OCI-LY7 (cell line): Measurements from ENCODE around the gene MSRB3. TPM values are rescaled to one million over a fixed set of nuclear protein-coding genes. Genes with fewer than 3 reads are reported as not detected.

ENCODE experiments used
- BruUV-seq: library from RNA; stranded (reverse); fragments of 400-500 nt; replicated peaks from 2 replicates; lab custom pipeline; 2021; lab: Mats Ljungman, UMichigan
- CTCF ChIA-PET: fragments of 300-600 bp; sonication (Branson Sonifier 250); formaldehyde crosslinking; loops from one replicate; lab custom pipeline; 2022; ENCODE audit warnings: antibody characterized with exemption; ENCODE audit not compliant: unreplicated experiment; lab: Charles Lee
- POLR2A ChIA-PET: fragments of 300-600 bp; sonication (Branson Sonifier 250); formaldehyde crosslinking; loops from one replicate; lab custom pipeline; 2022; ENCODE audit warnings: antibody characterized with exemption; lab: Charles Lee
- DNase-seq: peaks from one replicate; pipeline ENCODE4 v3.0.0-alpha.2; 2015; ENCODE audit warnings: low spot score
- H2AFZ ChIP-seq: fragments of 200-600 bp; sonication (generic), shearing (Covaris generic); 2 replicates; pipeline ENCODE4 v1.6.1; 2014; ENCODE audit warnings: mild to moderate bottlenecking, antibody characterized with exemption, low read length, moderate library complexity
- H3K27ac ChIP-seq: fragments of 200-600 bp; sonication (generic); 2 replicates; pipeline ENCODE4 v1.5.1; 2014; ENCODE audit warnings: mixed run types, low read depth, mild to moderate bottlenecking, moderate library complexity, low read length, inconsistent platforms; ENCODE audit not compliant: poor library complexity, severe bottlenecking
- H3K36me3 ChIP-seq: fragments of 200-600 bp; sonication (generic); 2 replicates; pipeline ENCODE4 v1.6.1; 2014; ENCODE audit warnings: mild to moderate bottlenecking, antibody characterized with exemption, low read length, moderate library complexity, mixed read lengths; ENCODE audit not compliant: insufficient read depth
- H3K4me1 ChIP-seq: fragments of 200-600 bp; sonication (generic); 2 replicates; pipeline ENCODE4 v1.5.1; 2014; ENCODE audit warnings: mild to moderate bottlenecking, low read length; ENCODE audit not compliant: insufficient read depth, poor library complexity, severe bottlenecking
- H3K4me2 ChIP-seq: fragments of 200-600 bp; sonication (generic); 2 replicates; pipeline ENCODE4 v1.6.1; 2014; ENCODE audit warnings: mild to moderate bottlenecking, low read length
- H3K4me3 ChIP-seq: fragments of 200-600 bp; sonication (generic); 2 replicates; pipeline ENCODE4 v1.5.1; 2014; ENCODE audit warnings: mild to moderate bottlenecking, low read depth, low read length; ENCODE audit not compliant: poor library complexity, severe bottlenecking
- H3K79me2 ChIP-seq: fragments of 200-600 bp; sonication (generic); 2 replicates; pipeline ENCODE4 v1.6.1; 2016; ENCODE audit warnings: low read depth, mild to moderate bottlenecking, low read length, moderate library complexity, mixed read lengths; ENCODE audit not compliant: insufficient read depth
- H3K9me2 ChIP-seq: fragments of 200-600 bp; sonication (generic); 2 replicates; pipeline ENCODE4 v1.6.1; 2016; ENCODE audit warnings: mild to moderate bottlenecking, low read length, mixed read lengths; ENCODE audit not compliant: insufficient read depth
- H3K9me3 ChIP-seq: fragments of 200-600 bp; sonication (generic); 2 replicates; pipeline ENCODE4 v1.6.1; 2014; ENCODE audit warnings: mild to moderate bottlenecking, mixed run types, low read length, mixed read lengths
- H4K20me1 ChIP-seq: fragments of 200-600 bp; sonication (generic); 2 replicates; pipeline ENCODE4 v1.6.1; 2014; ENCODE audit warnings: mild to moderate bottlenecking, antibody characterized with exemption, low read length, moderate library complexity, mixed read lengths; ENCODE audit not compliant: insufficient read depth
- CTCF ChIP-seq: fragments of 200-600 bp; sonication (generic); conservative IDR thresholded peaks from 2 replicates; pipeline ENCODE4 v1.5.1; 2014; ENCODE audit warnings: mild to moderate bottlenecking, antibody characterized with exemption, low read length, moderate library complexity, mixed read lengths
- EZH2phosphoT487 ChIP-seq: fragments of 200-600 bp; sonication (generic); IDR thresholded peaks from 2 replicates; pipeline ENCODE4 v1.6.1; 2018; ENCODE audit warnings: low read depth, borderline replicate concordance, mild to moderate bottlenecking, mixed run types, antibody characterized with exemption, low read length, moderate library complexity, mixed read lengths
- intact Hi-C: fragments of 100-400 bp; cut with micrococcal nuclease; formaldehyde crosslinking; loops from one replicate; pipeline ENCODE4 v1.10.0; 2022; ENCODE audit not compliant: unreplicated experiment
- total RNA-seq, 2 experiments: library from RNA; depleted of rRNA in 1 of 2; stranded (reverse); fragments of >200 nt in 1 of 2; shearing (Covaris generic) in 1 of 2; gene quantifications; 2 replicates each; pipeline ENCODE4 v1.2.3, GENCODE V29; 2014 to 2022

The MSRB3 gene
- total RNA-seq, 2 experiments from 2014 or later, result not detected

- no peaks in the 10 kb centered on the region for H3K36me3 ChIP-seq
- H3K9me3 ChIP-seq, result no peaks in the 10 kb centered on the region
- no peaks in the 10 kb centered on the region for H3K4me1 ChIP-seq
- no peak overlapping the region for H3K4me2 ChIP-seq
- ChIA-PET POLR2A (interaction anchor here (0.7 kb wide), 1 partner anchor 40 kb away, joined by 3 read pairs; no protein-coding TSS in a partner anchor), CTCF (no interaction called here)
- no peak for DNase-seq
- no peaks in the 10 kb centered on the region for H4K20me1 ChIP-seq
- H3K79me2 ChIP-seq, result no peaks in the 10 kb centered on the region
- H2AFZ ChIP-seq, result no peak overlapping the region
- H3K9me2 ChIP-seq, result no peaks in the 10 kb centered on the region
- TF ChIP-seq CTCF (no peak), EZH2phosphoT487 (no peak)
- no peak overlapping the region for H3K27ac ChIP-seq
- no peak overlapping the region for H3K4me3 ChIP-seq
- intact Hi-C loops, result no loop called here
- BruUV-seq, result no TSS peak
Measured at GRCh38 chr12:65461017-65461416, 182.5 kb downstream of the MSRB3 start.

GRCh38 chr12:65462484-65462883, 184.0 kb downstream of the MSRB3 start:
- BruUV-seq, result no TSS peak

GRCh38 chr12:65463082-65463481, 184.6 kb downstream of the MSRB3 start:
- H3K36me3 ChIP-seq, result no peaks in the 10 kb centered on the region
- no peak overlapping the region for H3K27ac ChIP-seq
- TF ChIP-seq CTCF (no peak), EZH2phosphoT487 (no peak)
- H2AFZ ChIP-seq, result no peak overlapping the region
- no TSS peak for BruUV-seq
- no peaks in the 10 kb centered on the region for H3K9me2 ChIP-seq
- no peak overlapping the region for H3K4me3 ChIP-seq
- no peaks in the 10 kb centered on the region for H3K4me1 ChIP-seq
- no peaks in the 10 kb centered on the region for H3K79me2 ChIP-seq
- no peak for DNase-seq
- ChIA-PET POLR2A (no interaction called here), CTCF (no interaction called here)
- intact Hi-C loops, result no loop called here
- no peaks in the 10 kb centered on the region for H3K9me3 ChIP-seq
- no peak overlapping the region for H3K4me2 ChIP-seq
- no peaks in the 10 kb centered on the region for H4K20me1 ChIP-seq

More at GRCh38 chr12:65462484-65462883, 184.0 kb downstream of the MSRB3 start:
- Histone ChIP-seq H2AFZ (no peak overlapping the region), H3K36me3 (no peaks in the 10 kb centered on the region), H3K9me2 (no peaks in the 10 kb centered on the region), H3K4me3 (no peak overlapping the region), H3K9me3 (no peaks in the 10 kb centered on the region), H4K20me1 (no peaks in the 10 kb centered on the region), H3K4me2 (no peak overlapping the region), H3K4me1 (no peaks in the 10 kb centered on the region), H3K79me2 (no peaks in the 10 kb centered on the region), H3K27ac (no peak overlapping the region)
- ChIA-PET POLR2A (no interaction called here), CTCF (no interaction called here)
- intact Hi-C loops, result no loop called here
- no peak for DNase-seq
- TF ChIP-seq CTCF (no peak), EZH2phosphoT487 (no peak)
